HG03520 (cell line): ENCODE results near the gene MMD.
"Not testable (repeated sequence)": the region's sequence is repeated elsewhere in the genome, so short reads cannot be mapped to it uniquely, and the experiment has no call there.

Experiments
- ATAC-seq: cut with Tn5 transposase; IDR thresholded peaks from one replicate; pipeline ENCODE4 v1.9.1; 2021; ENCODE audit warnings: mild to moderate bottlenecking, moderate library complexity; ENCODE audit not compliant: unreplicated experiment

Gene MMD

DNA sequence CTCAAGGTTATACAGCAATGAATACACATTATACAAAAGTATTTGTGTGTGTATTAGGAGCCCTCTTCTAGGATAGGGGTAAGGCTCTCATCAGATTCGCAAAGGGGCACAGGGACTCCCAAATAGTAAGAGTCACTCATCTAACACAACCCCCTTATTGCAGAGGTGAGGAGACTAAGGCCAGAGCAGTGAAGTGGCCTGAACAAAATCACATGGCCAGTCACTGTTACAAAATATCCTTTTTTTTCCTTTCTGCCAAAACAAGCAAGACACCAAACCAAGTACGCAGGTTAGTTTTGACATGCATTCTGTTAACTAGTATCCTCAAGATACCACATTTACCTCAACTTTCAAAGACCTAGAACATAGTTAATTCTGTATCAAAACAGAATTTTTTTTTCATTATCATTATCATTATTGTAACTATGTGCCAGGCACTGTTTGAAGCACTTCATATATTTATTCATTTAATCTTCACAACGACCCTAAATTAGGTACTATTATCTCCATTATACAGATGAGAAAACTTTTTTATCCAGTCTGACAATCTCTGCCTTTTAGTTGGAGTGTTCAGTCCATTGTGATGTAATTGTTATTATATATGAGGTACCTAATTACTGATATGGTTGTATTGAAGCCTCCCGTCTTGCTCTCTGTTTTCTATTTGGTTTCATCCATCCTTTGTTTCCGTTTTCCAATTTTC lies 25.7 kb downstream of the MMD start:
- ATAC-seq = no peak

DNA sequence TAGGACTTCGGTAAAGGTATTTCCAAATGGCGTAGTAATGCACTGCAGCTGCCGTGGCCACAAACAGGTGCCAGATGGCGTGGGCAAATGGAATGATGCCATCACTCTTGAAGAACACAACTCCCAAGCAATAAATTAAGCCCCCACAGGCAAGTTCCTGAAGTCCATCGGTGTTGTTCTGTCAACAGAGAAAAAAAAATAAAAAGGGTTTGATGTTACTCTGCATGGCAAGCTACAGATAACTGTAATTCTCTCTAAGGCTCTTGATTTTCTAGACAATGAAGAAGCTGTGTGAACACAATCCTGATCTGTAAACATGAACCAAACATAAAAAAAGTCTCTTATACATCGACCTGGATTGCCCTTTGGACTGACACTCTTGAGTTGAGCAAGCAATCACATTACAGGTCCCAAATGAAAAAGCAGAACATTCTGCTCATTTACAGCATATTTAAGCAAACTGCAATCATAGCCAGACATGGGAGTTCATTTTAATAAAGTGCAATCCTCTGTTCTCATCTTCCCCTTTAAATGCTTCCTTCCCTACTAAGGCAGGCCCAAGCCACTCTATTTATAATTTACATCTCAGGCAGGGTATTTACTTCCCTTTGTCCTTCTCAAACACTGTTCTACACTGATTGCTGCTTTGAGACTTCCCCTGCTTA lies 27.1 kb downstream of the MMD start:
- no peak for ATAC-seq

- no peak for ATAC-seq
Observed at GRCh38 chr17:55391764-55392467, 29.7 kb downstream of the MMD start.

DNA sequence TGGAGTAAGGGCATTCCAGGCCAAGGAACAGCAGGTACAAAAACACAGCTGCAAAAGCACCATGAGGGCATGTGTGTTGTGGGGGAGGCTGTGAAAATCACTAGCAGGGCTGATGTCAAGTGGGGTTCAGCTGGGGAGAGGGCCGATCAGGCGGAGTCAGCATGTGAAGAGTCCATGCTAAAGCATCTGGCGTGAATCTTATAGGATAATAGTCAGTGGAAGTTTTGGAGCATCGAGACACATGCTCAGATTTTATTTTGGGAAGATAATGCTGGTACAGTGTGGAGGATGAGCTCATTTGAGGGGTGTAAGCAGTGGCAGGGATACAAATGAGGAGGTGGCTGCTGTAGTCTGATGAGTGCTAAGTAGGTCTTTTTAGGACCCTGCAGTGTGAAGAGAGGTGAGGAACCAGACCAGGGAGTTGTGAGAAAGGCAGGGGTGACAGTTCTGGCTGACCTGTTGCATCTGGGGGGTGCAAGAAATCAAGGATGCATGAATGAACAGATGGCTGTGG lies 30.3 kb downstream of the MMD start:
- ATAC-seq = no peak

DNA sequence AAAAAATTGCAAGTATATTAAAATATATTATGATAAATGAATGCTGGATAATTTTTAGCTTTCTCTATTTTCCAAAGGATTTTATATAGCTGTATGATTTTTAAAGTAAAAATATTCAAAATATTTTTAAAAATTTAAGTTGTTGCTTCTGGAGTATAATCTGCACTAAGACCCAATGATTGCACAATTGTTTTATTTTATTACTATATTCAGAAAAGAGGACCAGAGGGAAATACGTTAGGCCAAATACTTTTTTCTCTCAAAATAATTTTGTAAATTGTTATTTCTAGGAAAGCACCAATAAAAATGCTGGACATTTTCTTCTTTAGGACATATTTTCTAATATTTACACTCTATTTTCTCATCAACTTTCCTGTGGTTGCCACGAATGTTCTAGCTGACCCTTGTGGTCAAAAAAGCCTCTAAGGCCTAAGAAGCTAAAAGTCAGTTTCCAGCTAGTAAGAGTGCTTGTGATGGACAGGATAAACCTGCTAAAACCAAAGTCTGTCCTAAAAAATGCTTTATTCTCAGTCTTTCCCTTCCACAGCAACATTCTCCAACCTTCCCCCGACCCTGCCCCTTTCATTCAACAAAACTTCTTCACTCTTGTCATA lies 31.2 kb downstream of the MMD start:
- ATAC-seq = no peak

DNA sequence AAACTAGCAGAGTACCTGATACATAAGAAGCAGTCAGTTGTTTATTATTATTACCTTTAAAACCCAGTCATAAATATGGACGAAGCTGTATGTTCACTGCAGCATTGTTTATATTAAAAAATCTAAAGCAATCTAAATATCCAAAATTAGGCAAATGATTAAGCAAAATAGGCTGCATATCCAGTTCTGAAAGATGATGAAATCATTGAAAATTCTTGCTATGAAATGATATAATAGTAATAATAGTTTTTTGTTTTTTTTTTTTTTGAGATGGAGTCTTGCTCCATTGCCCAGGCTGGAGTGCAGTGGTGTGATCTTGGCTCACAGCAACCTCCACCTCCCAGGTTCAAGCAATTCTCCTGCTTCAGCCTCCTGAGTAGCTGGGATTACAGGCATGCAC lies 31.9 kb downstream of the MMD start:
- ATAC-seq = not testable (repeated sequence)

DNA sequence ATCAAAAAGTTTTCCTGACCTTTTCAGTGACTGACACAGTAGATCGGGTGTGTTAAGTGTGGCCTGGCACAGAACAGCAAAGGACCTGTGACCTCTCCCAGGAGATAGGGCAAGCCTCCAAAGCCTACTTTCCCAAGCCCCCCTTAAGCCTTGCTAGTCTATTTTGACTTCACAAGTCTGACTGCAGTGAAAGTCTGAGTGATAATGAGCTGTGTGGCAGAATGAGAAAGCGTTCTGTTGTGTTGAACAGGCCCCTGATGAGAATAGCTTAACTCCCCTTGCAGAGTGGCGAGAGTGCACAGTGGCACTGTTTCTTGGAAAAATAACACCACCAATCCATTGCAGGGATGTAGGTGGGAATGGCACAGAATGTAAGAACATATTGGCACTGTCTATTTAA lies 32.8 kb downstream of the MMD start:
- ATAC-seq = no peak

- ATAC-seq = no peak
Observed at GRCh38 chr17:55386796-55387332, 34.8 kb downstream of the MMD start.

- no peak for ATAC-seq
Observed at GRCh38 chr17:55384643-55385232, 36.9 kb downstream of the MMD start.

- no peak for ATAC-seq
Observed at GRCh38 chr17:55383771-55384642, 37.6 kb downstream of the MMD start.

GRCh38 chr17:55381017-55381770 lies 40.4 kb downstream of the MMD start:
- no peak for ATAC-seq

DNA sequence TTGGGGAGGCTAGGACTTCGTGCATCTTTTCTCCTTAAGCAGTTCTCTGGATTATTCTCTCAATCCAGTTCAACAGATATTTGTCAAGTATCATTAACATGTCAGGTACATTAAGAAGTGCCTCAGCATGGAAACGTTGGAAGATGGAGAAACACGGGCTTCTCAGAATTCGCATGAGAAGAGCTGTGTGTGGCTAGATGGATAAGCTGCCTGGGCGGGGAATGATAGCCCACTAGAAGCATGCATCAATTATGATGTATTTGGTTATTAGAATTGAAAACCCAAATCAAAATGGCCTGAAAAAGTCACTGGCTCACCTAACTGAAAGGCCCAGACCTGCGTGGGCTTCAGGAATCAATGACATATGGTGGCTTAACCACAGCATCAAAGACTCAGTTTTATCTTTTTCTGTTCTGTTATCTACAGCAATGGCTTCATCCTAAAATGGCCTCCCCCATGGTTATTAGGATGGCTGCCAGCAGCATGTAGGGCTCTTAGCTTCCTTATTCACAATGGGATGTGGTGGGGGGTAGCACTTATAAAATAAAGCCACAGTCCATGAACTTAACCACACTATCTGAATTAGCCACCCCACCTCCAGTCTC lies 43.9 kb downstream of the MMD start:
- no peak for ATAC-seq

GRCh38 chr17:55368706-55369105 lies 52.9 kb downstream of the MMD start:
- ATAC-seq = no peak

DNA sequence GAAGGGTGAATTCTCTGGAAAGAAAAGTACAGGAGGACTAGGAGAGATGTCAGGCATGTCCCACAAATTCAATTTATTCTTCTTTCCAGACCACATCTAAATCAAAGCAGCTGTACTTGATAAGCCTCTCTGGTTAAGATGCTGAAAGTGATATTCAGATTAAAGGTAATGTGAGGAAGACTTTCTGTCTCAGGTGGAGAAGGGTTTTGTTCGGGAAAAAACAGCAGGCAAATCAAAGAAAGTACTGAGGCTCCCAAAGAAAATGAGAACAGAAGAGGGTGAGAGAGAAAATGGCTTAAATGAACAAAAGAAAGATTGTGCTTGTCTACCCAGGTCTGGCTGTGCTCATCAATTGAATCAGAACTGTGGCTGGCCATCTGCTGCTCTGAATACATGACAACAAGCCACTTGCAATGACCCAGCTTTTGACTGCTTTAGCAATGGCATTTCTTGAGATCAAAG lies 55.6 kb downstream of the MMD start:
- no peak for ATAC-seq

- ATAC-seq = no peak
Observed at GRCh38 chr17:55363033-55363432, 58.6 kb downstream of the MMD start.

- no peak for ATAC-seq
Observed at GRCh38 chr17:55360971-55361370, 60.7 kb downstream of the MMD start.

GRCh38 chr17:55356434-55357328 lies 65.0 kb downstream of the MMD start:
- peak; percentile 92 for ATAC-seq

DNA sequence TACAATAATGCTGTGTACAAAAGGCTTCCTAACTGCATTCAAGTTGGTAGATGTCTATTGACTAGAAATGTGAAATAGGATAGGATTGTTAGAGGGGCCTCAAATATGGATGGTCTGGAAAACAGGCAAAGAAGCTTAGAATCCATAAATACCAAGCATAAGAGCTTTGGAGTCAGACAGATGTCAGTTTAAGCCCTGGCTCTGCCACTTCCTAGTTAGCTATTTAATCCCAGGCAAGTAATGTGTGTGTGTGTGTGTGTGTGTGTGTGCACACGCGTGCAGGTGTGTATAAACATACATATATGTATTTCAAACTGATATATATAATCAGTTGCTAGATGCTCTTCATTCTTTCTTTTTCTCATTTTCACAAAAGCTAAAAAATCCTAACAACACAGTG lies 66.7 kb downstream of the MMD start:
- no peak for ATAC-seq
